Muscle of arm (tissue), 12 donors: ENCODE data around the gene GPR31. TPM values are rescaled to one million over a fixed set of nuclear protein-coding genes. Genes with fewer than 3 reads are reported as not detected.
"Not testable (repeated sequence)": the region's sequence is repeated elsewhere in the genome, so short reads cannot be mapped to it uniquely, and the experiment has no call there.

Experiments used
- DNase-seq: peaks from one replicate; pipeline ENCODE4 v3.0.0-alpha.2; 2013
- polyA plus RNA-seq, 12 donors: library from polyadenylated mRNA; unstranded; fragments of 120-200 nt; gene quantifications; one replicate each; pipeline ENCODE4 v1.2.1, GENCODE V29; 2013; ENCODE audit not compliant: insufficient read length in 12 of 12

Gene GPR31
- polyA plus RNA-seq, 12 donors: 0.12 to 0.18 (median 0.12) TPM; not detected in 9

GRCh38 chr6:167167699-167168098, 9.9 kb upstream of the GPR31 start:
- DNase-seq: not testable (repeated sequence)

DNA sequence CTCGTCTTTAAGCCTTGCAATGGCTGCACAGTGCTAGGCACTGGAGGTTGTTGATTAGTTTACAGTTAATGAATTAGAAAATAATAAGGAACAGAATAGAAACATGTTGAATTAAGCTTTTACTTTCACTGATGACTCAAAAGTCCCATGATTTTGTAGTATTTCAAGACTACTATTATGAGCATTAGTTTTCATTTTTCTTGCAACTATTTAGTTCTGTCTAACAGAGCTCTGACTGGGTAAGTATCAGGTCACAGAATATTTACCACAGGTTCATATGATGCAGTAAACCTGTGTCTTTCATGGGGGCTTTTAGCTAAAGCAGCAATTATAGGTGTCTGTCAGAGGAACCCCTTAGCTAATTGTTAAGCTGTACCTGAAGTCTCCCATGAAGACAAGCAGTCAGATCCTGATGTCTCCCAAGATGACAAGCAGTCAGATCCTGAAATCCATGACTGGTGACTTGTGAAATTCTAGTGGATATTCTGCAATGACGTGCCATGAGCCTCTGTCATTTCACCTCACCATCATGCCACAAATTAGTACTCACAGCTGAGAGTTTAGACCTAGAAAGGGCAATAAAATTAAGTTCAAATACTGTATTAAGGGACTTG, 8.2 kb upstream of the GPR31 start:
- DNase-seq: no peak

- DNase-seq: no peak
These were observed 6.5 kb upstream of the GPR31 start for GRCh38 chr6:167164261-167164660.

DNA sequence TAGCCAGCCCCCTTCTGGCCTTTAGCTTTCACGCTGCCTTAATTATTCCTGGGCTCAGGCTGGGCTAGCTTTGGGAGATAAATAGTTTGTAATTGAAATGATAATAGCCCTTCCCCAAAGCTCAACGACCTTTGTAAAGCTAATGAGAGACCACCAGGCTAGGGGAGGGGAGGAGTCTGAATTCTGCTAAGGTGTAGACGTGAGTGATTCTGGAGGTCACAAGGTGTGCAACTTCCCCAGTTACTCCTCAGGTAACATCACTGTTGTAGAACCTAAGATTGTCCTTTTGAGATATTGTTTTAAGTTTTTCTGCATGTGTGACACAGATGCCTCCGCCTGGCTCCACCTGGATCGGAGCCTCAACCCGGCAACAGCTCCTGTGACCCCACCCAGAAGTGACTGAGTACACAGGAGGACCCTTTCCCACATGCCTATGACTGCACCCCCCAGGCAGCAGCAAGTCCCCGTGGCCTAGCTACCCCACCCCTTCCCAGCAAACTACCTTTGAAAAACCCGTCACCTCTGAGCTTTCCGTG, 5.8 kb upstream of the GPR31 start:
- no peak for DNase-seq

DNA sequence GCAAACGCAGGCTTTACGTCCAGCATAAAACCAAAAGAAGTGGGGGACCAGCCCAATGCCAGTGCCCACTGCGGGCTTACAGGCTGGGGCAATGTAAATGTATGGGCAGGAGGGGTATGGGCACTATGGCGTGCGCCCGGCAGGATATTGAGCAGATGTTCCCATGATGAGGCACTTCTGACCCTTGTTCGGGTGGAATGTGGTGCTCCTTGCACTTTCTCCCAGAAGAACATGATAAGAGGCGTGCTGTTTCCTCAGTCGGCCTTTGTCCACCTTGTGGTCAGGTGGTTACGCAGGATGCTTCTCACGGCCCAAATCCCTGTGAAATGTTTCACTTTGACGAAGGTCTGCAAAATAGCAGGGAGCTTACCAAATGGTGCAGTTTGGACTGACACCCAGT, 4.8 kb upstream of the GPR31 start:
- DNase-seq: no peak

GRCh38 chr6:167161851-167162467, 4.2 kb upstream of the GPR31 start:
- DNase-seq: no peak

DNA sequence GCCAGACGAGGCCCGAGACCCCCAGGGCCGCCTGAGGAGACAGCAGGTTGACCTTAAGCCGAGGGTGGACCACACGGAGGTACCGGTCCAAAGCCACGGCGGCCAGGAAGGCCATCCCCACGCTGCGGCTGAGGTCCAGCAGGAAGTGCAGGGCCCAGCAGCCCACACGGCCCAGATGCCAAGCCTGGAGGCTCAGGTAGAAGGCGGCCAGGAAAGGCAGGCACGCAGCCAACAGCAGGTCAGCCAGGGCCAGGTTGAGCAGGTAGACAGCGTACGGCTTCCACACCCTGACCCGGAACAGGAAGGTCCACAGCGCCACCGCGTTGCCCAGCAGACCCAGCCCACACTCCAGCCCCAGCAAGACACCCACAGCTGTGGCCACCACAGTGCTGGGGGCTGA, 366 bp downstream of the GPR31 start:
- DNase-seq: no peak

DNA sequence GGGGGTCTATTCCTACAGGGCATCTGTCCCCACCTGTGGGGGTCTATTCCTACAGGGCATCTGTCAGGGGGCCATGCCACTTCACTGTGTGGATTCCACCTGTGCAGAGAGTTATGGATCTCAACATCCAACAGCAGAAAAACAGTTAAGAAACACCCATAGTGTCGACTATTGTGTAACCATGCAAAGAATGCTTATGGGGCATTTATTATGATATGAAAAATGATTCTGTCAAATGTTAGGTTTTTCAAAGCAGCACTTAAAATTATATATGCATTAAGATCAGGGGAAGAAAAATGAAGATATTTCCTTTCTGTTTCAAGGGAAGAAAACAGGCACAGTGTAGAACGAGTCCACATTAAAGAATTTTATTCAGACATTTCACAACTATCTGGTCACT, 2.9 kb downstream of the GPR31 start:
- DNase-seq: no peak

DNA sequence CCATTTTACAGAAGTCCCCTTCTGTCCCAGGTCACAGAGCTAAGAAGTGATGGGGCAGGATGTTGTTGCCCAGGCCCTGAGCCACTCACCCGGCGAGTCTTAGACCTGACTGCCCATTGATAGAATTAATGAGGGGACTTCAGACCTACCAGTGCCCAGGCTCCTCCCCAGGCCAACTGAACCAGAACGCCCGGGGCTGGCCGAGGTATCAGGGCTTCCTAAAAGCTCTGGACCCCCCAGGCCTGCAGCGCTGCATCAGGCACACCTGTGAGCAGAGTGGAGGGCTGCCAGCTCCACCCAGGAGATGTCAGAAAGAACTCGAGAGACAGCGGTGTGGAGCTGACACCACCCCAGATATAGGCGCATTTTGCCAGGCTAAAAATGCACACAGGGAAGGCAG, 3.5 kb downstream of the GPR31 start:
- DNase-seq: no peak

GRCh38 chr6:167153521-167153959, 4.2 kb downstream of the GPR31 start:
- DNase-seq: no peak

- DNase-seq: no peak
These were observed 4.9 kb downstream of the GPR31 start for GRCh38 chr6:167152862-167153261.

DNA sequence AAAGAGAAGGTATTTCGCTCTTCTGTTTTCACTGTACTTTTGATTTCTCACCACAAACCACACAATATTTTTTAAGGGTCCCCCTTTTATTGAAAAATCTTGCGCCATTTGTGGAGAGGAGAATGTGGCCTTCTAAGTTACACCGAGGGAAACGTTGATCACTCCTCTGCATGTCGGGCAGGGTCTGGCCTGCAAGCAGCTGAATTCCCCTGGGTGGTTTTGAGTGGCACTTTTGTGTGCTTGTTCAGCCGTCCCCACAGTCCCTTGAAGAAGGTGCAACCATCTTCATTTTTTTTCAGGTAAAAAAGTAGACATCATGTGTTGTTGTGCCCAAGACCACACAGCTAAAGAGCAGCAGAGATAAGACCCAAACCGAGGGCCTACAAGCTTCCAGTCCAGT, 6.1 kb downstream of the GPR31 start:
- DNase-seq: no peak

DNA sequence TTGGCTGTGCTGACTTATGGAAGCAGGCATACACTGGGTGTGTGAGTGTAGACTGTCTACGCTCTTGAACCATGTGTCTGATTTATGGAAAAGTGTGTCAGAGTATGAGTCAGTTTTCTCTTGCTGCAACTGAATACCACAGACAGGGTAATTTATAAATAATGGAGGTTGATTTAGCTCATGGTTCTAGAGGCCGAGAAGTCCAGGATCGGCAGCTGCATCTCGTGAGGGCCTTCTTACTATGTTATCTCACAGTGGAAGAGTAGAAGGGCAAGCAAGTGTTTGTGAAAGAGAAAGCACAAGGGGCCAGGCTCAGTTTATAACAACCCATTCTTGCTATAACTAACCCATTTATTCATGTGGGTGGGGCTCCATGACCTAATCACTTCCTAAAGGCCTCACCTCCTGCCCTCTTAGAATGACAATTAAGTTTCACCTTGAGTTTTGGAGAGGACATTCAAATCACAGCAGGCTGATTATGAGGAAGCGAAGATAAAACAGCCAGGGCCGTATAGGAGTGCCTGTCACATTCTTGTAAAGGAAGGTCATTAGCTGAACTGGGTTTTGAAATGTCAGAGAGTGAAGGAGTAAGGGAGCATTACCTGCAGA, 6.7 kb downstream of the GPR31 start:
- DNase-seq: no peak

- DNase-seq: no peak
These were observed 8.8 kb downstream of the GPR31 start for GRCh38 chr6:167148997-167149396.

DNA sequence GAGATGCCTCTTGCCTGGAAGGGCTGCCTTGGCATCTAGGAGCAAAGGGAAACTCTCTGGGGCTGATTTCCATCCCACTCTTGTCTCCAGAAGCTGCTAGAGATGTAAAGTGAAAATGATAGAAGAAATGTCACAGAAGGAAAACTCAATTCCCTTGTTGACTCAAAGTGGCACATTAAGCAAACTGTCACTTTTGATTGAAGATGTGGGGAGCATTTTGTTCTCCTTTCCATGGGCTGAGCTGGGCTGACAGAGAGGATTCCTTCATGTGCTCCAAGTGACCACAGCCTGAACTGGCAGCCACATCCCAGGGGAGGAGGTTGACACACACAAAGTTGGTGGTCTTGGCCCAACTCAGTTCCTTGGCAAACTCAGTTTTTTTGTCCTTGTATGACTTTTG, 9.8 kb downstream of the GPR31 start:
- no peak for DNase-seq

GRCh38 chr6:167146977-167147376, 10.8 kb downstream of the GPR31 start:
- no peak for DNase-seq

GRCh38 chr6:167146135-167146534, 11.6 kb downstream of the GPR31 start:
- no peak for DNase-seq

- DNase-seq: no peak
These were observed 12.3 kb downstream of the GPR31 start for GRCh38 chr6:167145461-167145860.

DNA sequence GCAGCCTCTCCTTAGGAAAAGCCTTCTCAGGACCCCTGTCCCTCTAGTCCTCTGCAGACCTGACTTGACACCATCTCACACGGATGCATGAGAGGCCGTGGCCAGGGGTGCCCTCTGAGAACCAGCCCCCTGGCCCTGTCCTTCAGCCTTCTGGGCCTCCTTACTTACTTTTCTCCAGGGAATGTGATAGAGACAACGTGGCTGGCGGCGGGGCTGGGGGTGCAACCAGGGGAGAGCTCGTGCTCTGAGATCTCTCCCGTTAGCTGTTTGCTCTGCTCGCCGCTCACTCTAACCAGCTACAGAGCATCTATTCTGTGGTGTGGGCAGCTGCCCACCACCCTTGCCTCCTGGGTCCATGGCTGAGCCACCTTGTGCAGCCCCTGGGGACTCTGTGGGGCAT, 14.7 kb downstream of the GPR31 start:
- no peak for DNase-seq

DNA sequence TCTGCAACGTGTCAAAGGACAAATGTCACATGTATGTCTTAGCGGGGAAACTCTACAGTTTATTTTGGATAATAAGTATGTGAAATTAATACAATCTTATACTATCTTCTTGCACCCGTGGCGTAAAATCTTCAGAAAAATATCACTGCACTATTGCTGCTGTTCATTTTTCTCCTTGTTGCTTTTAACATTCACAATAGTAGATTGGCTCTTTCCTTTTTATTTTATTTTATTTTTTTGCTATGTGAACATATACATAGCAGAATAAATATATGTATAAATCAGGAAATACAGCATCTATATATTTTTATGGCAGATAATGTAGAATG, 15.4 kb downstream of the GPR31 start:
- DNase-seq: no peak

- peak; percentile 18 for DNase-seq
These were observed 15.9 kb downstream of the GPR31 start for GRCh38 chr6:167141667-167142432.

DNA sequence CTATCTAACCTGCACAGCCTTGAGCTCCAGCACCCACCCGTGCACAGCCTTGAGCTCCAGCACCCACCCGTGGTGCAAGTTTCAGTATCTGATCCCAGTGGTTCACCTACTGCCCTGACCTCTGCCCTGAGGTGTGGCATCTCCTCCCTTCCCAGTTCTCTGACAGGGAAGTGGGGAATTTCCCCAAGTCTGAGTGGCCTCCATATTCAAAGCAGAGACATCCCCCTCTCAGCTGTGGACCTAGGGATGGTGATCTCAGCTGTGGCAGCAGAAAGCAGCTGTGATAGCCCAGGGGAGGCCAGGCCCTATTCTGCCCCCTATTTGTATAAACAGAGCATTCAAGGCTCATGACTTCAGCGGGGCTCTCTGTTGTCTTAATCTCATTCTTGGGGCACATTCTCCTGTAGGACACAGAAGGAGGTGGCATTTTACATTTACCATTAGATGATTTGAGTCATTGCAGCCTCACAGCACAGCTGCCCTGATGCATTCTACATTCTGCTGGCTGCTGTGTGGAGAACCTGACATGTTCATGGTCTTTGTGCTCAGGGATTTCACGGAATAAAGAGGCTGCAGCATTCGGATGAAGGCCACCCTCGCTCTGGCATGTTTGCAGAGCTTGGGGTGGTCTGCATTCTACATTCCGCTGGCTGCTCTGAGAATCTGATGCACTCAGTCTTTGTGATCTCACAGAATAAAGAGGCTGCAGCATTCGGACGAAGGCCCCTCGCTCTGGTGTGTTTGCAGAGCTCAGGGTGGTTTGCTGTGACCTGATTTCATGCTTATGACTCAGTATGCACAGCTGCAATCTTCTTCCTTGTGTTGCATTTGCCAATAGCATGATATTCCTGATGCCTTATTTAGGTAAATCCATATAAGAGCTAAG, 16.9 kb downstream of the GPR31 start:
- no peak for DNase-seq
